Stimulated activated CD8-positive, alpha-beta memory T cell treated with anti-CD3 and anti-CD28 coated beads, Interleukin-4, amount 100 ng/mL, for 48 hours (primary cell): Measurements from ENCODE around the gene FYN.
"Not testable (repeated sequence)": the region's sequence is repeated elsewhere in the genome, so short reads cannot be mapped to it uniquely, and the experiment has no call there.

Source experiments
- DNase-seq: peaks from one replicate; pipeline ENCODE4 v3.0.0-alpha.2; 2020

Gene FYN

GRCh38 chr6:111646942-111647341 is 226.3 kb downstream of the FYN start:
- no peak for DNase-seq

GRCh38 chr6:111646034-111646433 is 227.2 kb downstream of the FYN start:
- no peak for DNase-seq

- no peak for DNase-seq
Measured at GRCh38 chr6:111644893-111645430, 228.3 kb downstream of the FYN start.

GRCh38 chr6:111642463-111643158 is 230.6 kb downstream of the FYN start:
- DNase-seq, result peak; percentile 49

GRCh38 chr6:111639266-111639665 is 234.0 kb downstream of the FYN start:
- DNase-seq, result no peak

- DNase-seq, result not testable (repeated sequence)
Measured at GRCh38 chr6:111634981-111635380, 238.3 kb downstream of the FYN start.

GRCh38 chr6:111633822-111634221 is 239.4 kb downstream of the FYN start:
- DNase-seq, result no peak

GRCh38 chr6:111632468-111633247 is 240.6 kb downstream of the FYN start:
- peak; percentile 11 for DNase-seq

GRCh38 chr6:111631903-111632460 is 241.3 kb downstream of the FYN start:
- peak; percentile 1 for DNase-seq

- DNase-seq, result no peak
Measured at GRCh38 chr6:111631018-111631417, 242.2 kb downstream of the FYN start.

- DNase-seq, result no peak
Measured at GRCh38 chr6:111628142-111628850, 245.0 kb downstream of the FYN start.

- peak; percentile 4 for DNase-seq
Measured at GRCh38 chr6:111626441-111626840, 246.8 kb downstream of the FYN start.

- DNase-seq, result peak; percentile 38
Measured at GRCh38 chr6:111625461-111626391, 247.5 kb downstream of the FYN start.

GRCh38 chr6:111625099-111625416 is 248.2 kb downstream of the FYN start:
- DNase-seq, result peak; percentile 10

- DNase-seq, result peak; percentile 1
Measured at GRCh38 chr6:111624401-111625098, 248.7 kb downstream of the FYN start.

- DNase-seq, result peak; percentile 17
Measured at GRCh38 chr6:111623046-111623718, 250.1 kb downstream of the FYN start.

GRCh38 chr6:111620169-111620568 is 253.1 kb downstream of the FYN start:
- no peak for DNase-seq

GRCh38 chr6:111618407-111618806 is 254.8 kb downstream of the FYN start:
- no peak for DNase-seq

GRCh38 chr6:111617149-111617548 is 256.1 kb downstream of the FYN start:
- no peak for DNase-seq

GRCh38 chr6:111615916-111616612 is 257.2 kb downstream of the FYN start:
- no peak for DNase-seq
